ENCODE results near the gene SELENOO. TPM values are rescaled to one million over a fixed set of nuclear protein-coding genes. Genes with fewer than 3 reads are reported as not detected.

SELENOO gene
- total RNA-seq, 1 experiment from 2014 or later: 43.2 TPM

- in situ Hi-C loops (cut with HindIII; ENCODE audit: low pct_unique_long_range_greater_than_20kb, low sequenced_read_pairs): no loop called here
Measured at GRCh38 chr22:50264946-50265669, 64.3 kb downstream of the SELENOO start.

GRCh38 chr22:50266994-50267393 lies 66.2 kb downstream of the SELENOO start:
- in situ Hi-C loops (cut with HindIII; ENCODE audit: low pct_unique_long_range_greater_than_20kb, low sequenced_read_pairs): no loop called here

More at GRCh38 chr22:50264946-50265669, 64.3 kb downstream of the SELENOO start:
- DNase-seq (ENCODE audit: low read depth, low spot score): no peak

More at GRCh38 chr22:50266994-50267393, 66.2 kb downstream of the SELENOO start:
- DNase-seq (ENCODE audit: low read depth, low spot score): no peak

Other genes with a start within 250 kb of the SELENOO start
- 108 and 120 TPM in 2 replicates for gene PIM3, start 240.2 kb upstream of the SELENOO start, total RNA-seq (2014; rRNA removed; shearing (Covaris generic))
- not detected in 2 replicates for gene IL17REL, start 188.2 kb upstream of the SELENOO start, total RNA-seq (2014; rRNA removed; shearing (Covaris generic))
- gene TTLL8, start 142.7 kb upstream of the SELENOO start, total RNA-seq (2014; rRNA removed; shearing (Covaris generic)): not detected in 2 replicates
- gene MLC1, start 115.6 kb upstream of the SELENOO start, total RNA-seq (2014; rRNA removed; shearing (Covaris generic)): not detected in 2 replicates
- 0.08 TPM in 1 of 2 replicates, not detected in the other for gene MOV10L1, start 111.0 kb upstream of the SELENOO start, total RNA-seq (2014; rRNA removed; shearing (Covaris generic))
- 0.98 and 1.7 TPM in 2 replicates for gene PANX2, start 30.3 kb upstream of the SELENOO start, total RNA-seq (2014; rRNA removed; shearing (Covaris generic))
- gene TRABD, start 15.1 kb upstream of the SELENOO start, total RNA-seq (2014; rRNA removed; shearing (Covaris generic)): 29.6 and 30.2 TPM in 2 replicates
- gene TUBGCP6, start 44.0 kb downstream of the SELENOO start, total RNA-seq (2014; rRNA removed; shearing (Covaris generic)): 14.5 and 15.0 TPM in 2 replicates
- 7.2 and 10.2 TPM in 2 replicates for gene HDAC10, start 50.3 kb downstream of the SELENOO start, total RNA-seq (2014; rRNA removed; shearing (Covaris generic))
- 10.9 and 14.1 TPM in 2 replicates for gene MAPK12, start 60.7 kb downstream of the SELENOO start, total RNA-seq (2014; rRNA removed; shearing (Covaris generic))
- gene MAPK11, start 69.4 kb downstream of the SELENOO start, total RNA-seq (2014; rRNA removed; shearing (Covaris generic)): 6.1 and 6.7 TPM in 2 replicates
- 31.2 and 40.5 TPM in 2 replicates for gene PLXNB2, start 106.6 kb downstream of the SELENOO start, total RNA-seq (2014; rRNA removed; shearing (Covaris generic))
- gene DENND6B, start 126.0 kb downstream of the SELENOO start, total RNA-seq (2014; rRNA removed; shearing (Covaris generic)): 0.59 and 0.66 TPM in 2 replicates
- gene PPP6R2, start 142.3 kb downstream of the SELENOO start, total RNA-seq (2014; rRNA removed; shearing (Covaris generic)): 67.7 and 74.7 TPM in 2 replicates

All from SK-MEL-5 (cell line).